Thoracic aorta (tissue), 2 donors: ENCODE measurements around the gene CHAC1. TPM values are rescaled to one million over a fixed set of nuclear protein-coding genes. Genes with fewer than 3 reads are reported as not detected.

ENCODE experiments used
- ATAC-seq: fragments of 150-250 bp; one replicate; pipeline ENCODE4 v1.8.0; 2017; ENCODE audit warnings: low read depth; ENCODE audit not compliant: insufficient number of reproducible peaks, low FRiP score
- DNase-seq: peaks from one replicate; pipeline ENCODE4 v3.0.0-alpha.2; 2020; ENCODE audit warnings: low spot score
- H3K27ac ChIP-seq, 2 donors: fragments of 200-600 bp; sonication (generic); 1 replicate in 1 of 2; 2 replicates in 1 of 2; pipeline ENCODE4 v1.5.1; 2016; ENCODE audit warnings: mild to moderate bottlenecking in 2 of 2, moderate library complexity in 2 of 2
- H3K27me3 ChIP-seq: fragments of 200-600 bp; sonication (generic); replicated peaks from 2 replicates; pipeline ENCODE4 v1.6.0; 2016; ENCODE audit warnings: mild to moderate bottlenecking; ENCODE audit not compliant: insufficient read depth
- H3K36me3 ChIP-seq: fragments of 200-600 bp; sonication (generic); one replicate; pipeline ENCODE4 v1.5.1; 2016
- H3K4me1 ChIP-seq, 2 donors: fragments of 200-600 bp; sonication (generic); 1 replicate in 1 of 2; 2 replicates in 1 of 2; pipeline versions ENCODE4 v1.5.1 to v1.6.0; 2016; ENCODE audit warnings: low read depth in 2 of 2, mild to moderate bottlenecking in 1 of 2; ENCODE audit not compliant: control insufficient read depth in 1 of 2
- H3K4me3 ChIP-seq: fragments of 200-600 bp; sonication (generic); 2 replicates; pipeline ENCODE4 v1.5.1; 2016; ENCODE audit warnings: mild to moderate bottlenecking
- H3K9me3 ChIP-seq: fragments of 200-600 bp; sonication (generic); 2 replicates; pipeline ENCODE4 v1.5.1; 2016
- CTCF ChIP-seq: fragments of 200-600 bp; sonication (generic); IDR thresholded peaks from one replicate; pipeline ENCODE4 v1.5.1; 2019; ENCODE audit warnings: antibody characterized with exemption
- total RNA-seq, 2 donors: library from RNA; depleted of rRNA; stranded (reverse); fragments of >200 nt; gene quantifications; one replicate each; pipeline versions ENCODE4 v1.1.0 to v1.2.3, GENCODE V29; 2016

Gene CHAC1
- total RNA-seq, 2 donors from 2014 or later = 3.9 to 7.3 TPM

DNA sequence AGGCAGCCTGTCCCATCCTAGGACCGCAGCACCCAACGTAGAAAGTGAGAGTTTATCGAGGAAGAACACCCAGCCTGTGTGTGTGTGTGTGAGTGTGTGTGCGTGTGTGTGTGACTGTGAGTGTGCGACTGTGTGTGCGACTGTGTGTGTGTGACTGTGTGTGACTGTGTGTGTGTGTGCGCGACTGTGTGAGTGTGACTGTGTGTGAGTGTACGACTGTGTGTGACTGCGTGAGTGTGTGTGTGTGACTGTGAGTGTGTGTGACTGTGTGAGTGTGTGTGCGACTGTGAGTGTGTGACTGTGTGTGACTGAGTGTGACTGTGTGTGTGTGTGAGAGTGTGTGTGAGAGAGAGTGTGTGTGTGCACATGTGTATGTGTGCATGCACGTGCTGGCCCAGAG lies 39.3 kb upstream of the CHAC1 start:
- no peaks in the 10 kb centered on the region for H3K36me3 ChIP-seq
- no peaks in the 10 kb centered on the region for H3K4me1 ChIP-seq
- no peak for TF ChIP-seq CTCF
- no peak overlapping the region for H3K4me3 ChIP-seq
- ATAC-seq = no peak
- no peaks in the 10 kb centered on the region for H3K27me3 ChIP-seq
- H3K9me3 ChIP-seq = no peaks in the 10 kb centered on the region
- no peak overlapping the region for H3K27ac ChIP-seq
- no peak for DNase-seq

- no peak for TF ChIP-seq CTCF
- Histone ChIP-seq H3K4me3 (no peak overlapping the region), H3K9me3 (no peaks in the 10 kb centered on the region), H3K4me1 (no peaks in the 10 kb centered on the region), H3K27ac (no peak overlapping the region), H3K36me3 (no peaks in the 10 kb centered on the region), H3K27me3 (no peaks in the 10 kb centered on the region)
- DNase-seq (no peak), ATAC-seq (no peak)
Observed at GRCh38 chr15:40914486-40914885, 38.8 kb upstream of the CHAC1 start.

GRCh38 chr15:40915116-40915661 lies 38.1 kb upstream of the CHAC1 start:
- no peaks in the 10 kb centered on the region for H3K27me3 ChIP-seq
- no peaks in the 10 kb centered on the region for H3K36me3 ChIP-seq
- ATAC-seq = no peak
- H3K4me3 ChIP-seq = no peak overlapping the region
- no peak for DNase-seq
- H3K4me1 ChIP-seq = no peaks in the 10 kb centered on the region
- no peaks in the 10 kb centered on the region for H3K9me3 ChIP-seq
- no peak overlapping the region for H3K27ac ChIP-seq
- TF ChIP-seq CTCF = no peak

- Histone ChIP-seq H3K27ac (no peak overlapping the region), H3K4me3 (no peak overlapping the region), H3K9me3 (no peaks in the 10 kb centered on the region), H3K4me1 (no peaks in the 10 kb centered on the region), H3K27me3 (no peaks in the 10 kb centered on the region), H3K36me3 (no peaks in the 10 kb centered on the region)
- TF ChIP-seq CTCF = no peak
- ATAC-seq = no peak
- no peak for DNase-seq
Observed at GRCh38 chr15:40915679-40916078, 37.6 kb upstream of the CHAC1 start.

DNA sequence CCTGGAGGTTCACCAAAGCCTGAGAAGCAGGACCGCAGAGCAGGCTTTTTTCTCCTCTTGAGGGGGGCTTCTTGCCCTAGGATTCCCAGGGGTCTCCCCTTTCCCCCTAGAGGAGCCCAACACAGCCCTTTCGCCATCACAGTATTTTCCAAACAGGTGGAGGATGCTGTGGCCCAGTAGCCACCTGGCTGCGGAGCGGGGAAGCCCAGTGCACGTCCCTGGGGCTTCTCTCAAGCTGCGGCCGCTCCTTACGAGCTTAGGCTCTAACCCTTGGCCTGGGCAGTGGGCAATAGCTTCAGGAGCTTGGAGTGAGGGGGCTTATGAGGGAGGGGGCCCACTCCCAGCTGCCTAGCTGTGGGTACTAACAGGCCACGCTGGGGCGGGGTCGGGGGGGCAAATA lies 35.7 kb upstream of the CHAC1 start:
- Histone ChIP-seq H3K27me3 (no peaks in the 10 kb centered on the region), H3K27ac (no peak overlapping the region), H3K4me1 (no peaks in the 10 kb centered on the region), H3K4me3 (no peak overlapping the region), H3K9me3 (no peaks in the 10 kb centered on the region), H3K36me3 (no peaks in the 10 kb centered on the region)
- no peak for ATAC-seq
- TF ChIP-seq CTCF = no peak
- DNase-seq = no peak
